ENCODE measurements around the gene MTMR3. TPM values are rescaled to one million over a fixed set of nuclear protein-coding genes. Genes with fewer than 3 reads are reported as not detected.
"Not testable (repeated sequence)": the region's sequence is repeated elsewhere in the genome, so short reads cannot be mapped to it uniquely, and the experiment has no call there.

Gene MTMR3
- total RNA-seq, 2 experiments from 2014 or later = 57.8 to 60.6 TPM

DNA sequence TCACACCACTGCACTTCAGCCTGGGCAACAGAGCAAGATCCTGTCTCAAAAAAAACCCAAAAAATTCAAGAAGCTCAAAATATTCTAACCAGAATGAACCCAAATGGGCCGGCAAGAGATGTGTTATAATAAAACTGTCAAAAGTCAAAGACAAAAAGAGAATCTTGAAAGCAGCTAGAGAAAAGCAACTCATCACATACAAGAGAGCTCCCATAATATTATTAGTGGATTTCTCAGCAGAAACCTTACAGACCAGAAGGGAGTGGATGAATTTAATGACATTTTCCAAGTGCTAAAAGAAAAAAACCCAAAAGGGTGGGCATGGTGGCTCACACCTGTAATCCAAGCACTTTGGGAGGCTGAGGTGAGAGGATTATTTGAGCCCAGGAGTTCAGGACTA, 174.4 kb downstream of the MTMR3 start:
- intact Hi-C loops (cut with DNase I, micrococcal nuclease) = no loop called here
- Histone ChIP-seq H3K36me3 (ENCODE audit: insufficient read depth, low read length) (no peaks in the 10 kb centered on the region), H3K9me3 (ENCODE audit: control insufficient read depth in 1 of 2, insufficient read depth in 1 of 2, low read length in 2 of 2) (peaks cover 15 to 16% of the 10 kb centered on the region in 2 experiments), H3K27me3 (ENCODE audit: control insufficient read depth in 1 of 2, insufficient read depth in 2 of 2, low read length in 2 of 2) (no peaks in the 10 kb centered on the region), H3K4me1 (ENCODE audit: insufficient read depth, low read length) (no peaks in the 10 kb centered on the region), H3K4me3 (ENCODE audit: low read length) (no peak overlapping the region), H3K27ac (ENCODE audit: low read depth in 1 of 2, low read length in 2 of 2) (no peak overlapping the region)
- ATAC-seq (ENCODE audit: poor library complexity) (no peak), DNase-seq (no peak)
- Mint-ChIP-seq H3K9me3 (peaks cover 9% of the 10 kb centered on the region), H3K36me3 (ENCODE audit: low read depth) (peaks cover 7% of the 10 kb centered on the region), H3K27ac (no peak overlapping the region), H3K4me1 (ENCODE audit: low read depth) (no peaks in the 10 kb centered on the region), H3K27me3 (peaks cover 11% of the 10 kb centered on the region), H3K4me3 (no peak overlapping the region)
- CTCF ChIA-PET = no interaction called here
- TF ChIP-seq, protein P1, sequence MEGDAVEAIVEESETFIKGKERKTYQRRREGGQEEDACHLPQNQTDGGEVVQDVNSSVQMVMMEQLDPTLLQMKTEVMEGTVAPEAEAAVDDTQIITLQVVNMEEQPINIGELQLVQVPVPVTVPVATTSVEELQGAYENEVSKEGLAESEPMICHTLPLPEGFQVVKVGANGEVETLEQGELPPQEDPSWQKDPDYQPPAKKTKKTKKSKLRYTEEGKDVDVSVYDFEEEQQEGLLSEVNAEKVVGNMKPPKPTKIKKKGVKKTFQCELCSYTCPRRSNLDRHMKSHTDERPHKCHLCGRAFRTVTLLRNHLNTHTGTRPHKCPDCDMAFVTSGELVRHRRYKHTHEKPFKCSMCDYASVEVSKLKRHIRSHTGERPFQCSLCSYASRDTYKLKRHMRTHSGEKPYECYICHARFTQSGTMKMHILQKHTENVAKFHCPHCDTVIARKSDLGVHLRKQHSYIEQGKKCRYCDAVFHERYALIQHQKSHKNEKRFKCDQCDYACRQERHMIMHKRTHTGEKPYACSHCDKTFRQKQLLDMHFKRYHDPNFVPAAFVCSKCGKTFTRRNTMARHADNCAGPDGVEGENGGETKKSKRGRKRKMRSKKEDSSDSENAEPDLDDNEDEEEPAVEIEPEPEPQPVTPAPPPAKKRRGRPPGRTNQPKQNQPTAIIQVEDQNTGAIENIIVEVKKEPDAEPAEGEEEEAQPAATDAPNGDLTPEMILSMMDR (IDR thresholded peaks at IDR 0.05) = no peak
- POLR2A ChIA-PET = interaction anchor here (0.6 to 0.8 kb wide), 2 partner anchors 24 to 711 kb away, joined by 3 to 4 read pairs; no protein-coding TSS in a partner anchor

DNA sequence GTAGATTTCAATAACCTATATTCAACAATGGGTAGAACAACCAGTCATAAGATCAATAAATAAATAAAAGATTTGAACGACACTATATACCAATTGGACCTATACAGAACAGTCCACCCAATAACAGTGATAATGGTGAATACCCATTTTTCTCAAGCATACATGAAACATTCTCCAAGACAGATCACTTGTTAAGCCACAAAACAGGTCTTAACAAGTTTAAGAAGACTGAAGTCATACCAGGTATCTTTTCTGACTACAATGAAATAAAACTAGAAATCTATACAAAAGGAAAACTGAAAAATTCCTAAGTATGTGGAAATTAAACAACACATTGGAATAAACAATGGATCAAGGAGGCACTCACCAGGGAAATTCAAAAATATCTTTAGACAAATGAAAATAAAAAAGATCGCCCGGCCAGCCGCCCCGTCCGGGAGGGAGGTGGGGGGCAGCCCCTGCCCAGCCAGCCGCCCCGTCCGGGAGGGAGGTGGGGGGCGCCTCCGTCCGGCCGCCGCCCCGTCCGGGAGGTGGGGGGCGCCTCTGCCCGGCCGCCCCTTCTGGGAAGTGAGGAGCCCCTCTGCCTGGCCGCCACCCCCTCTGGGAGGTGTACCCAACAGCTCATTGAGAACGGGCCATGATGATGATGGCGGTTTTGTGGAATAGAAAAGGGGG, 176.5 kb downstream of the MTMR3 start:
- Mint-ChIP-seq H3K9me3 (peaks cover 16% of the 10 kb centered on the region), H3K27me3 (peaks cover 19% of the 10 kb centered on the region), H3K36me3 (ENCODE audit: low read depth) (peaks cover 11% of the 10 kb centered on the region)
- H3K4me1 Mint-ChIP-seq (ENCODE audit: low read depth); H3K4me3 Mint-ChIP-seq; H3K27ac ChIP-seq (ENCODE audit: low read depth in 1 of 2, low read length in 2 of 2); H3K27me3 ChIP-seq (ENCODE audit: control insufficient read depth in 1 of 2, insufficient read depth in 2 of 2, low read length in 2 of 2); DNase-seq; ATAC-seq (ENCODE audit: poor library complexity); H3K36me3 ChIP-seq (ENCODE audit: insufficient read depth, low read length); POLR2A ChIA-PET; intact Hi-C loops (cut with DNase I, micrococcal nuclease); H3K4me3 ChIP-seq (ENCODE audit: low read length); CTCF ChIA-PET; H3K4me1 ChIP-seq (ENCODE audit: insufficient read depth, low read length); H3K27ac Mint-ChIP-seq: not testable (repeated sequence)
- H3K9me3 ChIP-seq (ENCODE audit: control insufficient read depth in 1 of 2, insufficient read depth in 1 of 2, low read length in 2 of 2) = peaks cover 15 to 20% of the 10 kb centered on the region in 2 experiments

DNA sequence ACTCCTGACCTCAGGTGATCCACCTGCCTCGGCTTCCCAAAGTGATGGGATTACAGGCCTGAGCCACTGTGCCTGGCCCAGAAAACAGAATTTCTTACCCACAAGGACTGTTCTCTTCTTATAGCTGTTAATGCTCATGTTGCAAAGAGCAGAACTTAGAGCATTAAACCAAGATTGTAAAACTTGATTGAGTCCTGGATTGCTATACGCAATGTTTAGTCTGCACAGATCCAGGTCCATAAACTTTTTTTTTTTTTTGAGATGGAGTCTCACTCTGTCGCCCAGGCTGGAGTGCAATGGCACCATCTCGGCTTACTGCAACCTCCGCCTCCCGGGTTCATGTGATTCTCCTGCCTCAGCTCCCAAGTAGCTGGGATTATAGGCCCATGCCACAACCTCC, 178.1 kb downstream of the MTMR3 start:
- H3K4me3 ChIP-seq (ENCODE audit: low read length); DNase-seq; POLR2A ChIA-PET; H3K4me3 Mint-ChIP-seq; CTCF ChIA-PET; H3K27ac ChIP-seq (ENCODE audit: low read depth in 1 of 2, low read length in 2 of 2); H3K27ac Mint-ChIP-seq; ATAC-seq (ENCODE audit: poor library complexity); H3K4me1 Mint-ChIP-seq (ENCODE audit: low read depth); H3K27me3 ChIP-seq (ENCODE audit: control insufficient read depth in 1 of 2, insufficient read depth in 2 of 2, low read length in 2 of 2); intact Hi-C loops (cut with DNase I, micrococcal nuclease); H3K4me1 ChIP-seq (ENCODE audit: insufficient read depth, low read length); H3K36me3 ChIP-seq (ENCODE audit: insufficient read depth, low read length): not testable (repeated sequence)
- peaks cover 19% of the 10 kb centered on the region for H3K9me3 Mint-ChIP-seq
- peaks cover 23 to 29% of the 10 kb centered on the region in 2 experiments for H3K9me3 ChIP-seq (ENCODE audit: control insufficient read depth in 1 of 2, insufficient read depth in 1 of 2, low read length in 2 of 2)
- H3K36me3 Mint-ChIP-seq (ENCODE audit: low read depth) = peaks cover 14% of the 10 kb centered on the region
- H3K27me3 Mint-ChIP-seq = peaks cover 21% of the 10 kb centered on the region

DNA sequence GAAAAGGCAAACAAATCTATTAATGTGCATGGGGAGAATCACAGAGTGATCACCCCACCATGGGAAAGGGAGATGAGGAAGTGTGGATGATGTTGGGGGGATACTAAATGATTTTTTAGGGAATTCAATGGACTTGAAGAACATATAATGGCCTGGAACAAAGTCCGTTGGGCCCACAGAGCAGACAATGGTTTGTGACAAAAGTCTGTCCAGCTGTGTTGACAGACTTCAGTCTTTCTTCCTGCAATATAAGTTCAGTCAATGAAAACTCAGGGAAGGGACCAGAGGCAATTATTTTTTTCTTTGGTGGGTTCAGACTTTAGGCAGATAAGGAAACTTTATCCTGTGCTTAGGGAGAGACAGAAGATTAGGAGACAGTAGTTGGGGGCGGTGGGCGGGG, 179.3 kb downstream of the MTMR3 start:
- no peak overlapping the region for H3K4me3 ChIP-seq (ENCODE audit: low read length)
- intact Hi-C loops (cut with DNase I, micrococcal nuclease) = no loop called here
- ChIA-PET POLR2A (no interaction called here), CTCF (no interaction called here)
- no peaks in the 10 kb centered on the region for H3K4me1 Mint-ChIP-seq (ENCODE audit: low read depth)
- no peak for ATAC-seq (ENCODE audit: poor library complexity)
- H3K36me3 ChIP-seq (ENCODE audit: insufficient read depth, low read length) = no peaks in the 10 kb centered on the region
- H3K4me1 ChIP-seq (ENCODE audit: insufficient read depth, low read length) = no peaks in the 10 kb centered on the region
- DNase-seq = no peak
- H3K27ac ChIP-seq (ENCODE audit: low read depth in 1 of 2, low read length in 2 of 2) = no peak overlapping the region
- no peaks in the 10 kb centered on the region for H3K27me3 ChIP-seq (ENCODE audit: control insufficient read depth in 1 of 2, insufficient read depth in 2 of 2, low read length in 2 of 2)
- H3K27me3 Mint-ChIP-seq = peaks cover 21% of the 10 kb centered on the region
- peaks cover 19% of the 10 kb centered on the region for H3K9me3 Mint-ChIP-seq
- peaks cover 19 to 23% of the 10 kb centered on the region in 2 experiments for H3K9me3 ChIP-seq (ENCODE audit: control insufficient read depth in 1 of 2, insufficient read depth in 1 of 2, low read length in 2 of 2)
- peaks cover 14% of the 10 kb centered on the region for H3K36me3 Mint-ChIP-seq (ENCODE audit: low read depth)
- TF ChIP-seq, protein P1 (IDR thresholded peaks at IDR 0.05) = no peak
- no peak overlapping the region for H3K4me3 Mint-ChIP-seq
- H3K27ac Mint-ChIP-seq = no peak overlapping the region

All from CD4-positive, alpha-beta T cell (primary cell).